Ovary (tissue), 9 donors: ENCODE results near the gene NFE2. TPM values are rescaled to one million over a fixed set of nuclear protein-coding genes. Genes with fewer than 3 reads are reported as not detected.

Experiments
- DNase-seq, 5 donors: peaks; one replicate each; pipeline ENCODE4 v3.0.0-alpha.2; 2019 to 2020
- H3K27ac ChIP-seq, 2 donors: fragments of 200-600 bp; one replicate each; pipeline versions ENCODE4 v1.5.1 to v1.8.0; 2019 to 2022
- H3K27me3 ChIP-seq: fragments of 200-600 bp; one replicate; pipeline ENCODE4 v1.8.0; 2022
- H3K36me3 ChIP-seq: fragments of 200-600 bp; sonication (generic); one replicate; pipeline ENCODE4 v1.5.1; 2019
- H3K4me1 ChIP-seq: one replicate; pipeline ENCODE4 v1.8.1; 2013; ENCODE audit warnings: mild to moderate bottlenecking, moderate library complexity; ENCODE audit not compliant: insufficient read depth
- H3K4me3 ChIP-seq: fragments of 200-600 bp; sonication (generic); one replicate; pipeline ENCODE4 v1.5.1; 2017
- H3K9me3 ChIP-seq, 2 donors: fragments of 200-600 bp in 1 of 2; sonication (generic) in 1 of 2; one replicate each; pipeline versions ENCODE4 v1.5.1 to v1.8.1; 2013 to 2019; ENCODE audit warnings: mild to moderate bottlenecking in 1 of 2, moderate library complexity in 1 of 2
- CTCF ChIP-seq, 3 donors: fragments of 450-650 bp in 2 of 3; fragments of 200-600 bp in 1 of 3; IDR thresholded peaks; one replicate each; pipeline versions ENCODE4 v1.5.1 to v1.8.0; 2016 to 2022; ENCODE audit warnings: antibody characterized with exemption in 3 of 3, mild to moderate bottlenecking in 1 of 3
- EP300 ChIP-seq: sonication (generic); formaldehyde crosslinking; IDR thresholded peaks from one replicate; pipeline ENCODE4 v1.6.1; 2017; ENCODE audit warnings: antibody characterized with exemption
- POLR2A ChIP-seq: fragments of 450-650 bp; IDR thresholded peaks from one replicate; pipeline ENCODE4 v1.6.1; 2017; ENCODE audit warnings: antibody characterized with exemption, mild to moderate bottlenecking, moderate library complexity
- WGBS, 3 donors: extraction: QIAGEN DNeasy Blood & Tissue Kit in 1 of 3; methylation state at CpG; one replicate each; pipeline versions ENCODE4 v1.1.5 to v1.1.7; 2013 to 2017; 5-methylcytosine and 5-hydroxymethylcytosine counted together
- intact Hi-C, 4 donors: fragments of 100-400 bp; cut with DNase I; formaldehyde crosslinking; loops; one replicate each; pipeline versions ENCODE4 v1.11.0 to v1.15.1; 2022 to 2023
- polyA plus RNA-seq, 2 donors: library from polyadenylated mRNA; stranded (reverse); fragments of 200-250 nt in 1 of 2; fragments of 350-450 nt in 1 of 2; fragmentation: Illumina TruSeq in 1 of 2; extraction: RNeasy Lipid Tissue Mini Kit (QIAGEN cat#74804) in 1 of 2; gene quantifications; one replicate each; pipeline ENCODE4 v1.2.3, GENCODE V29; 2013 to 2014
- total RNA-seq, 7 donors: library from RNA; depleted of rRNA in 2 of 7; stranded (reverse); fragments of >200 nt in 2 of 7; fragmentation: NEBNext Ultra II Directional in 3 of 7; extraction: Animal tissue kit (Norgen Biotek cat#: 25700) in 3 of 7; gene quantifications; one replicate each; pipeline versions ENCODE4 v1.1.0 to v1.2.4, GENCODE V29; 2016 to 2023
- donor health status: DM: no; HTN: no; CAD: no; lungs with moderate emphysema.
- donor health status: DM: no; HTN: no; CAD: no.
- donor health status: Bipolar disorder and iron deficiency.
- donor health status: DM: yes; HTN: yes; CAD: no.
- donor health status: DM: no; HTN: no; CAD: no.
- donor health status: DM: yes; HTN: yes; CAD: no.

NFE2 gene
- total and polyA plus RNA-seq, 9 donors = 0.05 to 0.54 (median 0.33) TPM; not detected in 2

DNA sequence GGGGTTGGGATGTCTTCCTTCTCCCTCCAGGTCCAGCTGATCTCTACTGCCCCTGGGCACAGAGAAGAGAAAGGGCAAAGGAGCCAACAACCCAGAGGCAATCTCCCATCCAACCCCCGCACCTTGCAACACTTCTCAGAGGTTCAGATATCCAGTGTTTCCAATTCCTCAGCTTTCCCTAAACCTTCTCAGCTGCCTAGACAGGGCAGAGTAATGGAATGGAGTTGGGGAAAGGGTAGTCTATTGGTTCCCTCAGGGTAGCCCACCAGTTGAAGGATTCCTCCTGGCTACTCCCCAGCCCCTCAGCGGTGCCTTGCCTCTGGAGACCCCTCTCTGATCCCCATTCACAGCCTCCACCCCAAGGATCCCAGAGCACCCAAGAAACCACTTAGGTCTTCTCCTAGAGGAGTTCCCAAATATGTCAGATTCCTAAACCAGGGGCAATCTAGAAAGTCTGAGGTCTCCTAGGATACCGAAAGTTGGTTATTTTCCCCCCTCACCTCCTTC, 537 bp downstream of the NFE2 start:
- no peak for DNase-seq
- Histone ChIP-seq H3K9me3 (no peaks in the 10 kb centered on the region), H3K27ac (no peak overlapping the region), H3K36me3 (no peaks in the 10 kb centered on the region), H3K4me3 (no peak overlapping the region), H3K27me3 (no peaks in the 10 kb centered on the region), H3K4me1 (no peaks in the 10 kb centered on the region)
- 43 to 52% (median 45%) methylated on average over 3 of the region's 3 CpGs for WGBS, 3 donors
- TF ChIP-seq CTCF (IDR thresholded peaks at IDR 0.05) (no peak), EP300 (no peak), POLR2A (no peak)
- intact Hi-C loops = no loop called here

DNA sequence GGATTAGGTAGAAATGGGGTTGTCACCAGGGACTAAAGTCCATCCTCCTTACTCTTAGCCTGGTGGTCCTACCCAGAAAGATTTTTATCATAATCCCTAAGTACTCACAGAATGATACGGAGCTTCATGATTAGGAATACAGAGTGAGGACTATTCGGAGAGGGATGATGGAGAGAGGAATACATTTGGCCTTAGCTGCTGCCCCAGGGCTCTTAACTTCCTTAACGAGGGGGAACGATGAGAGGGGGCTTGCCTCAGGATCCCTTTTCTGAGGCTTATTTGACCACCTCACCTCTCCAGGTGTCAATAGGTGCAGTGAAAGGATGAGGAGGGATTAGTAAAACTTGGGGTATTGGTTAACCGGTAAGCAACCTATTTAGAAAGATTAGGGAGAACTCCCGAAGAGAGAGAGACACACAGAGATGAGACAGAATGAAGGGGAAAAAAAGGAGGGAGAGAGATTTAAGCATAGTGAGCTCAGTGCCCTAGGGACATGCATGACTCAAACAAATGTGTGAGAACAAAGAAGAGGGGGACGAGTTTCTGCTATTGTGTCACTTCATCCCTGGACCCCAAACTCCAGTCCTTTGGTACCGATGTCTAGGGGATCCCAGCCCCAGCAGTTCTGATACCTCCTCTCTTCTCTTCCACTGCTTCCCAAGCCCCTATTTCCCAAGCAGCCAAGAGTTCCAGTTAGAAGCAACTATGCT, 1.1 kb downstream of the NFE2 start:
- WGBS, 3 donors = 79 to 82% (median 80%) methylated on average over 8 of the region's 8 CpGs
- no peak for DNase-seq
- H3K9me3 ChIP-seq = no peaks in the 10 kb centered on the region
- H3K36me3 ChIP-seq = no peaks in the 10 kb centered on the region
- intact Hi-C loops = no loop called here
- no peak overlapping the region for H3K27ac ChIP-seq
- no peak overlapping the region for H3K4me3 ChIP-seq
- no peak for TF ChIP-seq POLR2A
- TF ChIP-seq CTCF (IDR thresholded peaks at IDR 0.05) = no peak
- TF ChIP-seq EP300 = no peak
- H3K27me3 ChIP-seq = no peaks in the 10 kb centered on the region
- H3K4me1 ChIP-seq = no peaks in the 10 kb centered on the region

- H3K4me1 ChIP-seq = no peaks in the 10 kb centered on the region
- no peaks in the 10 kb centered on the region for H3K9me3 ChIP-seq
- intact Hi-C loops = no loop called here
- no peak overlapping the region for H3K27ac ChIP-seq
- H3K27me3 ChIP-seq = no peaks in the 10 kb centered on the region
- no peak overlapping the region for H3K4me3 ChIP-seq
- no peak for DNase-seq
- WGBS, 3 donors = 89 to 95% (median 92%) methylated on average over 5 of the region's 5 CpGs
- no peaks in the 10 kb centered on the region for H3K36me3 ChIP-seq
- TF ChIP-seq CTCF (IDR thresholded peaks at IDR 0.05) (no peak), EP300 (no peak), POLR2A (no peak)
Observed at GRCh38 chr12:54298904-54299303, 1.9 kb downstream of the NFE2 start.

GRCh38 chr12:54296393-54297099, 4.3 kb downstream of the NFE2 start:
- no peak overlapping the region for H3K4me3 ChIP-seq
- no peaks in the 10 kb centered on the region for H3K27me3 ChIP-seq
- H3K36me3 ChIP-seq = no peaks in the 10 kb centered on the region
- no peak overlapping the region for H3K27ac ChIP-seq
- TF ChIP-seq POLR2A (no peak), CTCF (IDR thresholded peaks at IDR 0.05) (no peak), EP300 (no peak)
- DNase-seq = no peak
- H3K4me1 ChIP-seq = no peaks in the 10 kb centered on the region
- no peaks in the 10 kb centered on the region for H3K9me3 ChIP-seq
- intact Hi-C loops = no loop called here
- 67 to 77% (median 68%) methylated on average over 5 of the region's 5 CpGs for WGBS, 3 donors
